Endodermal cell (in vitro differentiated cells): ENCODE results near the gene LRRC1. TPM values are rescaled to one million over a fixed set of nuclear protein-coding genes. Genes with fewer than 3 reads are reported as not detected.

Source experiments
- DNase-seq: peaks from one replicate; pipeline ENCODE4 v3.0.0-alpha.2; 2017
- H3K27ac ChIP-seq: 2 replicates; pipeline ENCODE4 v1.5.1; 2013; ENCODE audit warnings: mild to moderate bottlenecking, low read depth, low read length, moderate library complexity
- H3K27me3 ChIP-seq: 2 replicates; pipeline ENCODE4 v1.6.1; 2013; ENCODE audit warnings: mild to moderate bottlenecking, low read length, moderate library complexity; ENCODE audit not compliant: insufficient read depth, control insufficient read depth, poor library complexity, severe bottlenecking
- H3K36me3 ChIP-seq: 2 replicates; pipeline ENCODE4 v1.7.0; 2013; ENCODE audit warnings: mild to moderate bottlenecking, low read length, moderate library complexity; ENCODE audit not compliant: control insufficient read depth, insufficient read depth
- H3K4me1 ChIP-seq: one replicate; pipeline ENCODE4 v1.7.0; 2013; ENCODE audit warnings: low read length; ENCODE audit not compliant: control insufficient read depth, insufficient read depth
- H3K4me3 ChIP-seq: 2 replicates; pipeline ENCODE4 v1.5.1; 2013; ENCODE audit warnings: mild to moderate bottlenecking, low read length, moderate library complexity
- H3K9ac ChIP-seq: 2 replicates; pipeline ENCODE4 v1.6.1; 2013; ENCODE audit warnings: mild to moderate bottlenecking, low read length, moderate library complexity; ENCODE audit not compliant: poor library complexity, severe bottlenecking; ENCODE audit errors: extremely low read depth
- H3K9me3 ChIP-seq: 2 replicates; pipeline ENCODE4 v1.6.1; 2013; ENCODE audit warnings: mild to moderate bottlenecking, low read length, moderate library complexity; ENCODE audit not compliant: control insufficient read depth
- H3K27ac Mint-ChIP-seq: 2 replicates; pipeline ENCODE4 v1.8.0; 2020; ENCODE audit warnings: mixed read lengths
- H3K27me3 Mint-ChIP-seq: 2 replicates; pipeline ENCODE4 v1.8.0; 2021; ENCODE audit warnings: mild to moderate bottlenecking, mixed read lengths; ENCODE audit not compliant: insufficient read depth
- H3K36me3 Mint-ChIP-seq: 2 replicates; pipeline ENCODE4 v1.8.0; 2020; ENCODE audit warnings: low read depth, mixed read lengths
- H3K4me1 Mint-ChIP-seq: 2 replicates; pipeline ENCODE4 v1.8.0; 2020; ENCODE audit warnings: mixed read lengths
- H3K4me3 Mint-ChIP-seq: 2 replicates; pipeline ENCODE4 v1.8.0; 2020; ENCODE audit warnings: mild to moderate bottlenecking, moderate library complexity, mixed read lengths
- H3K9me3 Mint-ChIP-seq: 2 replicates; pipeline ENCODE4 v1.8.0; 2020; ENCODE audit warnings: mild to moderate bottlenecking, mixed read lengths
- CTCF ChIP-seq: fragments of 200-600 bp; sonication (generic); conservative IDR thresholded peaks from 2 replicates; pipeline ENCODE4 v1.5.0; 2021; ENCODE audit warnings: antibody characterized with exemption, mild to moderate bottlenecking
- WGBS, 2 experiments: methylation state at CpG; one replicate each; pipeline versions ENCODE4 v1.1.5 to v1.1.7; 2013; ENCODE audit warnings: missing lambda C conversion rate in 2 of 2, mixed read lengths in 1 of 2; ENCODE audit not compliant: insufficient coverage in 1 of 2, insufficient read length in 1 of 2; 5-methylcytosine and 5-hydroxymethylcytosine counted together
- total RNA-seq, 2 donors: library from RNA; stranded (reverse); fragmentation: NEBNext Ultra II Directional in 1 of 2; extraction: Animal tissue kit (Norgen Biotek cat#: 25700) in 1 of 2; gene quantifications; 2 replicates in 1 of 2; 3 replicates in 1 of 2; pipeline ENCODE4 v1.2.1, GENCODE V29; 2021

LRRC1 gene
- total RNA-seq, 2 donors from 2014 or later: 14.1 to 15.3 TPM

- TF ChIP-seq CTCF: no peak
- Mint-ChIP-seq H3K27ac (no peak overlapping the region), H3K36me3 (no peaks in the 10 kb centered on the region), H3K9me3 (no peaks in the 10 kb centered on the region), H3K4me1 (no peaks in the 10 kb centered on the region), H3K27me3 (no peaks in the 10 kb centered on the region), H3K4me3 (no peak overlapping the region)
- H3K4me1 ChIP-seq: no peaks in the 10 kb centered on the region
- no peaks in the 10 kb centered on the region for H3K9me3 ChIP-seq
- no peak overlapping the region for H3K9ac ChIP-seq
- H3K27ac ChIP-seq: no peak overlapping the region
- 91% methylated on average over 4 of the region's 4 CpGs; no CpG with 5 or more reads in 1 of the 2 experiments for whole genome bisulfite sequencing, 2 experiments
- no peaks in the 10 kb centered on the region for H3K36me3 ChIP-seq
- no peaks in the 10 kb centered on the region for H3K27me3 ChIP-seq
- no peak for DNase-seq
- H3K4me3 ChIP-seq: no peak overlapping the region
Measured at GRCh38 chr6:53945765-53946407, 151.1 kb downstream of the LRRC1 start.

GRCh38 chr6:53947780-53948179 is 153.0 kb downstream of the LRRC1 start:
- no peak overlapping the region for H3K27ac ChIP-seq
- Mint-ChIP-seq H3K9me3 (peaks cover 3% of the 10 kb centered on the region), H3K4me1 (no peaks in the 10 kb centered on the region), H3K36me3 (no peaks in the 10 kb centered on the region), H3K4me3 (no peak overlapping the region), H3K27ac (no peak overlapping the region), H3K27me3 (no peaks in the 10 kb centered on the region)
- H3K4me3 ChIP-seq: no peak overlapping the region
- DNase-seq: no peak
- no peak overlapping the region for H3K9ac ChIP-seq
- H3K36me3 ChIP-seq: no peaks in the 10 kb centered on the region
- no peak for TF ChIP-seq CTCF
- 60 to 94% methylated on average over 1 of the region's 1 CpG for WGBS, 2 experiments
- peaks cover 5% of the 10 kb centered on the region for H3K9me3 ChIP-seq
- H3K27me3 ChIP-seq: no peaks in the 10 kb centered on the region
- H3K4me1 ChIP-seq: no peaks in the 10 kb centered on the region

GRCh38 chr6:53951383-53951782 is 156.6 kb downstream of the LRRC1 start:
- Histone ChIP-seq H3K36me3 (no peaks in the 10 kb centered on the region), H3K4me1 (no peaks in the 10 kb centered on the region), H3K9me3 (peaks cover 5% of the 10 kb centered on the region), H3K4me3 (no peak overlapping the region), H3K27ac (no peak overlapping the region), H3K27me3 (no peaks in the 10 kb centered on the region), H3K9ac (no peak overlapping the region)
- DNase-seq: no peak
- WGBS, 2 experiments: 79 to 95% methylated on average over 2 of the region's 3 CpGs
- Mint-ChIP-seq H3K4me1 (peaks cover 2% of the 10 kb centered on the region), H3K4me3 (no peak overlapping the region), H3K9me3 (peaks cover 3% of the 10 kb centered on the region), H3K27me3 (no peaks in the 10 kb centered on the region), H3K36me3 (no peaks in the 10 kb centered on the region), H3K27ac (no peak overlapping the region)
- TF ChIP-seq CTCF: no peak
